ENCODE measurements around the gene EXOC4. TPM values are rescaled to one million over a fixed set of nuclear protein-coding genes. Genes with fewer than 3 reads are reported as not detected.
"Not testable (repeated sequence)": the region's sequence is repeated elsewhere in the genome, so short reads cannot be mapped to it uniquely, and the experiment has no call there.

The EXOC4 gene
- total RNA-seq, 1 experiment from 2014 or later, result 71.0 TPM

DNA sequence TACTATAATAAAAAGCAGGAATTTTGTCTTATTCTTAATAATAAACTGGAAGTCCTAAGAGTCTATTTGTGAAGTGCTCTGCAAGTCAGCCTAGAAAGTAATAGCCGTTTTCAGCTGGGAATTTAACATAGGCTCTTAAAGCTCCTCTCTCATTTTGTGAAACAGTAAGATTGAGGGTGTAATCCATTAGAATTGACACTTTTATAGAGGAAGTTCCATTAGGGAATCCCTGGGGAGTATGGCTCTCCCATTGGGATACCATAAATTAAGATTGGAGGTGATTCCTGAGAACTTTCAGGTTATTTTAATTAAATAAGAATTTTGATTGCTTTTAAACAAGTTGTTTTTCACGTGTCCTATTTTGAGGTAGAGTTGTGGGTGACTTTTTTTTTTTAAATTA lies 68.0 kb downstream of the EXOC4 start:
- ChIA-PET CTCF (interaction anchor here (0.7 kb wide), 1 partner anchor 27 kb away, joined by 3 read pairs; no protein-coding TSS in a partner anchor), POLR2A (no interaction called here)

GRCh38 chr7:133321366-133321765 lies 68.5 kb downstream of the EXOC4 start:
- H3K27ac ChIP-seq (ENCODE audit: low read length); H3K4me3 ChIP-seq (ENCODE audit: low read depth in 2 of 2, low read length in 2 of 2); H3K27me3 ChIP-seq (ENCODE audit: control insufficient read depth, insufficient read depth, low read length); H3K36me3 ChIP-seq (ENCODE audit: control insufficient read depth, insufficient read depth, low read length); H3K4me1 ChIP-seq (ENCODE audit: control insufficient read depth, insufficient read depth, low read length); POLR2A ChIA-PET; intact Hi-C loops (cut with micrococcal nuclease; ENCODE audit: unreplicated experiment); ATAC-seq; BruUV-seq (replicated peaks); CTCF ChIA-PET; H3K9me3 ChIP-seq (ENCODE audit: control insufficient read depth, insufficient read depth, low read depth, low read length); DNase-seq (ENCODE audit: low read depth, low spot score); in situ Hi-C loops (cut with HindIII; ENCODE audit: low pct_unique_long_range_greater_than_20kb, low sequenced_read_pairs): not testable (repeated sequence)

More for the DNA sequence above, 68.0 kb downstream of the EXOC4 start:
- DNase-seq (ENCODE audit: low read depth, low spot score) (no peak), ATAC-seq (no peak)
- no TSS peak for BruUV-seq (replicated peaks)
- no peak overlapping the region for H3K4me3 ChIP-seq (ENCODE audit: low read depth in 2 of 2, low read length in 2 of 2)
- no peak overlapping the region for H3K27ac ChIP-seq (ENCODE audit: low read length)
- TF ChIP-seq TCF7L2 (IDR thresholded peaks at IDR 0.05; ENCODE audit: low read depth, low read length) (no peak), SIN3A (IDR thresholded peaks at IDR 0.05; ENCODE audit: borderline replicate concordance, insufficient read depth, low read depth, low read length) (no peak)
- in situ Hi-C loops (cut with HindIII; ENCODE audit: low pct_unique_long_range_greater_than_20kb, low sequenced_read_pairs), result no loop called here
- no peaks in the 10 kb centered on the region for H3K36me3 ChIP-seq (ENCODE audit: control insufficient read depth, insufficient read depth, low read length)
- intact Hi-C loops (cut with micrococcal nuclease; ENCODE audit: unreplicated experiment), result no loop called here
- H3K27me3 ChIP-seq (ENCODE audit: control insufficient read depth, insufficient read depth, low read length), result no peaks in the 10 kb centered on the region
- no peaks in the 10 kb centered on the region for H3K4me1 ChIP-seq (ENCODE audit: control insufficient read depth, insufficient read depth, low read length)
- no peaks in the 10 kb centered on the region for H3K9me3 ChIP-seq (ENCODE audit: control insufficient read depth, insufficient read depth, low read depth, low read length)

DNA sequence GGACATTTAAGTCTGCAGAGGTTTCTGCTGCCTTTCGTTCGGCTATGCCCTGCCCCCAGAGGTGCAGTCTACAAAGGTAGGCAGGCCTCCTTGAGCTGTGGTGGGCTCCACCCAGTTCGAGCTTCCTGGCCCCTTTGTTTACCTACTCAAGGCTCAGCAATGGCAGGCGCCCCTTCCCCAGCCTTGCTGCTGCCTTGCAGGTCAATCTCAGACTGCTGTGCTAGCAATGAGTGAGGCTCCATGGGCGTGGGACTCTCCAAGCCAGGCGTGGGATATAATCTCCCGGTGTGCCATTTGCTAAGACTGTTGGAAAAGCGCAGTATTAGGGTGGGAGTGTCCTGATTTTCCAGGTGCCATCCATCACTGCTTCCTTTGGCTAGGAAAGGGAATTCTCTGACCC lies 73.9 kb downstream of the EXOC4 start:
- H3K4me1 ChIP-seq (ENCODE audit: control insufficient read depth, insufficient read depth, low read length); in situ Hi-C loops (cut with HindIII; ENCODE audit: low pct_unique_long_range_greater_than_20kb, low sequenced_read_pairs); BruUV-seq (replicated peaks); ATAC-seq; intact Hi-C loops (cut with micrococcal nuclease; ENCODE audit: unreplicated experiment); H3K27me3 ChIP-seq (ENCODE audit: control insufficient read depth, insufficient read depth, low read length); H3K27ac ChIP-seq (ENCODE audit: low read length); H3K9me3 ChIP-seq (ENCODE audit: control insufficient read depth, insufficient read depth, low read depth, low read length); H3K4me3 ChIP-seq (ENCODE audit: low read depth in 2 of 2, low read length in 2 of 2); POLR2A ChIA-PET; DNase-seq (ENCODE audit: low read depth, low spot score); CTCF ChIA-PET; H3K36me3 ChIP-seq (ENCODE audit: control insufficient read depth, insufficient read depth, low read length): not testable (repeated sequence)

DNA sequence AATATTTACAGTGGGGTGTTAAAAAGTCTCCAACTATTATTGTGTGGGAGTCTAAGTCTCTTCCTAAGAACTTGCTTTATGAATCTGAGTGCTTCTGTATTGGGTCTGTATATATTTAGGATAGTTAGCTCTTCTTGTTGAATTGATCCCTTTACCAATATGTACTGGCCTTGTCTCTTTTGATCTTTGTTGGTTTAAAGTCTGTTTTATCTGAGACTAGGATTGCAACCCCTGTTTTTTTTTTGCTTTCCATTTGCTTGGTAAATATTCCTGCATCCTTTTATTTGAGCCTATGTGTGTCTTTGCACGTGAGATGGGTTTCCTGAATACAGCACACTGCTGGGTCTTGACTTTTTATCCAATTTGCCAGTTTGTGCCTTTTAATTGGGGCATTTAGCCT lies 75.1 kb downstream of the EXOC4 start:
- CTCF ChIA-PET; H3K9me3 ChIP-seq (ENCODE audit: control insufficient read depth, insufficient read depth, low read depth, low read length); H3K4me3 ChIP-seq (ENCODE audit: low read depth in 2 of 2, low read length in 2 of 2); H3K4me1 ChIP-seq (ENCODE audit: control insufficient read depth, insufficient read depth, low read length); ATAC-seq; POLR2A ChIA-PET; DNase-seq (ENCODE audit: low read depth, low spot score); BruUV-seq (replicated peaks); in situ Hi-C loops (cut with HindIII; ENCODE audit: low pct_unique_long_range_greater_than_20kb, low sequenced_read_pairs); H3K36me3 ChIP-seq (ENCODE audit: control insufficient read depth, insufficient read depth, low read length); H3K27ac ChIP-seq (ENCODE audit: low read length); H3K27me3 ChIP-seq (ENCODE audit: control insufficient read depth, insufficient read depth, low read length); intact Hi-C loops (cut with micrococcal nuclease; ENCODE audit: unreplicated experiment): not testable (repeated sequence)

- no peak for DNase-seq (ENCODE audit: low read depth, low spot score)
- Histone ChIP-seq H3K4me3 (ENCODE audit: low read depth in 2 of 2, low read length in 2 of 2) (no peak overlapping the region), H3K27me3 (ENCODE audit: control insufficient read depth, insufficient read depth, low read length) (no peaks in the 10 kb centered on the region), H3K36me3 (ENCODE audit: control insufficient read depth, insufficient read depth, low read length) (no peaks in the 10 kb centered on the region), H3K4me1 (ENCODE audit: control insufficient read depth, insufficient read depth, low read length) (no peaks in the 10 kb centered on the region), H3K27ac (ENCODE audit: low read length) (no peak overlapping the region), H3K9me3 (ENCODE audit: control insufficient read depth, insufficient read depth, low read depth, low read length) (no peaks in the 10 kb centered on the region)
- BruUV-seq (replicated peaks), result no TSS peak
- intact Hi-C loops (cut with micrococcal nuclease; ENCODE audit: unreplicated experiment) (no loop called here), in situ Hi-C loops (cut with HindIII; ENCODE audit: low pct_unique_long_range_greater_than_20kb, low sequenced_read_pairs) (no loop called here)
- TF ChIP-seq TCF7L2 (IDR thresholded peaks at IDR 0.05; ENCODE audit: low read depth, low read length) (no peak), REST (IDR thresholded peaks at IDR 0.05; ENCODE audit: insufficient read depth in 1 of 2, low read depth in 2 of 2, low read length in 1 of 2) (no peak), CTCF (IDR thresholded peaks at IDR 0.05) (no peak), SIN3A (IDR thresholded peaks at IDR 0.05; ENCODE audit: borderline replicate concordance, insufficient read depth, low read depth, low read length) (no peak), POLR2AphosphoS5 (IDR thresholded peaks at IDR 0.05; ENCODE audit: low read depth, low read length) (no peak)
- no peak for ATAC-seq
- CTCF ChIA-PET, result no interaction called here
- POLR2A ChIA-PET, result no interaction called here
These were observed 77.2 kb downstream of the EXOC4 start for GRCh38 chr7:133330085-133330484.

Data from Panc1 (cell line).